ENCODE data around the gene ANO4.

GRCh38 chr12:100858656-100859055 is 64.1 kb downstream of the ANO4 start:
- no peak for TF ChIP-seq CTCF (IDR thresholded peaks at IDR 0.05)
- no peak for TF ChIP-seq POLR2A (IDR thresholded peaks at IDR 0.05)

All from prostate gland (tissue), 2 donors.